A673 (cell line): ENCODE measurements around the gene NUDT3. TPM values are rescaled to one million over a fixed set of nuclear protein-coding genes. Genes with fewer than 3 reads are reported as not detected.

Experiments
- BruUV-seq: library from RNA; stranded (reverse); fragments of 400-500 nt; replicated peaks from 2 replicates; lab custom pipeline; 2021; lab: Mats Ljungman, UMichigan
- CTCF ChIA-PET: fragments of 300-600 bp; sonication (Branson Sonifier 250); formaldehyde crosslinking; loops from one replicate; lab custom pipeline; 2022; ENCODE audit warnings: antibody characterized with exemption; lab: Charles Lee
- POLR2A ChIA-PET: fragments of 300-600 bp; sonication (Branson Sonifier 250); formaldehyde crosslinking; loops from one replicate; lab custom pipeline; 2022; ENCODE audit warnings: antibody characterized with exemption; ENCODE audit not compliant: low non-redundant PET; lab: Charles Lee
- DNase-seq: peaks from one replicate; pipeline ENCODE4 v3.0.0-alpha.2; 2015; ENCODE audit warnings: low spot score
- H3K27ac ChIP-seq: fragments of 200-600 bp; sonication (generic); 2 replicates; pipeline ENCODE4 v1.5.1; 2016; ENCODE audit warnings: mixed run types, low read depth, mild to moderate bottlenecking, mixed read lengths, antibody characterized with exemption, low read length; ENCODE audit not compliant: poor library complexity, severe bottlenecking
- H3K27me3 ChIP-seq: fragments of 200-600 bp; sonication (generic); replicated peaks from 2 replicates; pipeline ENCODE4 v1.6.1; 2017; ENCODE audit warnings: mixed run types, low read depth, mild to moderate bottlenecking, mixed read lengths, antibody characterized with exemption, low read length; ENCODE audit not compliant: insufficient read depth, poor library complexity
- H3K36me3 ChIP-seq: fragments of 200-600 bp; sonication (generic); 2 replicates; pipeline ENCODE4 v1.6.1; 2016; ENCODE audit warnings: mixed run types, mild to moderate bottlenecking, mixed read lengths, antibody characterized with exemption, low read length; ENCODE audit not compliant: insufficient read depth, poor library complexity, severe bottlenecking
- H3K4me1 ChIP-seq: fragments of 200-600 bp; sonication (generic); 2 replicates; pipeline ENCODE4 v1.6.1; 2017; ENCODE audit warnings: mixed run types, mild to moderate bottlenecking, mixed read lengths, antibody characterized with exemption, low read length; ENCODE audit not compliant: insufficient read depth, poor library complexity, severe bottlenecking
- H3K4me3 ChIP-seq: fragments of 200-600 bp; sonication (generic); 2 replicates; pipeline ENCODE4 v1.5.1; 2016; ENCODE audit warnings: low read depth, mixed run types, mild to moderate bottlenecking, mixed read lengths, low read length; ENCODE audit not compliant: poor library complexity, severe bottlenecking
- H3K9me3 ChIP-seq: fragments of 200-600 bp; sonication (generic); 2 replicates; pipeline ENCODE4 v1.6.1; 2016; ENCODE audit warnings: mixed run types, low read depth, mild to moderate bottlenecking, mixed read lengths, antibody characterized with exemption, low read length; ENCODE audit not compliant: poor library complexity, severe bottlenecking
- CTCF ChIP-seq: fragments of 300-800, 200-600 bp; sonication (generic); conservative IDR thresholded peaks from 2 replicates; pipeline ENCODE4 v1.5.1; 2017; ENCODE audit warnings: low read depth, mild to moderate bottlenecking, antibody characterized with exemption, low read length, moderate library complexity, mixed read lengths
- EZH2 ChIP-seq: fragments of 200-600 bp; sonication (generic); IDR thresholded peaks from 2 replicates; pipeline ENCODE4 v1.6.1; 2017; ENCODE audit warnings: borderline replicate concordance, low read depth, mild to moderate bottlenecking, mixed read lengths, antibody characterized with exemption, low read length; ENCODE audit not compliant: poor library complexity, severe bottlenecking
- intact Hi-C: fragments of 100-400 bp; cut with micrococcal nuclease; formaldehyde crosslinking; loops from one replicate; pipeline ENCODE4 v1.10.0; 2022; ENCODE audit not compliant: unreplicated experiment
- total RNA-seq: library from RNA; stranded (reverse); gene quantifications from 2 replicates; pipeline ENCODE4 v1.2.3, GENCODE V29; 2021

Gene NUDT3
- total RNA-seq, 1 experiment from 2014 or later: 34.1 TPM

- intact Hi-C loops: no loop called here
- no peak for DNase-seq
- BruUV-seq: no TSS peak
- TF ChIP-seq EZH2 (no peak), CTCF (no peak)
- Histone ChIP-seq H3K4me3 (no peak overlapping the region), H3K4me1 (no peaks in the 10 kb centered on the region), H3K27ac (no peak overlapping the region), H3K27me3 (no peaks in the 10 kb centered on the region), H3K36me3 (no peaks in the 10 kb centered on the region), H3K9me3 (no peaks in the 10 kb centered on the region)
- CTCF ChIA-PET: interaction anchor here (0.6 kb wide), 1 partner anchor 116 kb away, joined by 4 read pairs; no protein-coding TSS in a partner anchor
- POLR2A ChIA-PET: no interaction called here
These were observed 93.5 kb downstream of the NUDT3 start for GRCh38 chr6:34298941-34299340.

DNA sequence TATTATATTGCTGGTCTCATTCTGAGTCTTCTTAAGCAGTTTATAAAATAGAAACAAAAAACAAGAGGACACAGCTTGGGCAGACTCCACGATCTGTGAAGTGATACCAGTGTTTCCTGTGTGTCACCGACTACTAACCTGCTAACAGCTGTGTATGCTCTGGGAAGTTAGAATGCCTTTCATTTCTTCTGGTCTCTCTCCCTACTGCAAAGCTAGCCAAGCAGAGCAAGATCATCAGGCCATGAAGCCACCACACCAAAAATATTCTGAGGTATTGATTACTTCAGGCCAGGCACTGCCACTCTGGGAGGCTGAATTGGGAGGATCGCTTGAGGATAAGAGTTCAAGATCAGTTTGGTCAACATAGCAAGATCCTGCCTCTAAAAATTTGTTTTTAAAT is 96.7 kb downstream of the NUDT3 start:
- H3K4me1 ChIP-seq: no peaks in the 10 kb centered on the region
- intact Hi-C loops: no loop called here
- peaks cover 14% of the 10 kb centered on the region for H3K36me3 ChIP-seq
- no peaks in the 10 kb centered on the region for H3K9me3 ChIP-seq
- TF ChIP-seq CTCF (no peak), EZH2 (no peak)
- POLR2A ChIA-PET: no interaction called here
- no TSS peak for BruUV-seq
- DNase-seq: no peak
- no peaks in the 10 kb centered on the region for H3K27me3 ChIP-seq
- CTCF ChIA-PET: interaction anchor here (0.5 kb wide), 1 partner anchor 62 kb away, joined by 3 read pairs; no protein-coding TSS in a partner anchor
- H3K27ac ChIP-seq: no peak overlapping the region
- H3K4me3 ChIP-seq: no peak overlapping the region

GRCh38 chr6:34292954-34293353 is 99.5 kb downstream of the NUDT3 start:
- no peak for TF ChIP-seq CTCF
- TF ChIP-seq EZH2: no peak
- H3K4me1 ChIP-seq: no peaks in the 10 kb centered on the region
- H3K4me3 ChIP-seq: no peak overlapping the region
- no peaks in the 10 kb centered on the region for H3K9me3 ChIP-seq
- intact Hi-C loops: no loop called here
- ChIA-PET CTCF (no interaction called here), POLR2A (no interaction called here)
- DNase-seq: no peak
- BruUV-seq: no TSS peak
- no peaks in the 10 kb centered on the region for H3K27me3 ChIP-seq
- H3K27ac ChIP-seq: no peak overlapping the region
- H3K36me3 ChIP-seq: peaks cover 14% of the 10 kb centered on the region
